ENCODE measurements around the gene FGF12.

DNA sequence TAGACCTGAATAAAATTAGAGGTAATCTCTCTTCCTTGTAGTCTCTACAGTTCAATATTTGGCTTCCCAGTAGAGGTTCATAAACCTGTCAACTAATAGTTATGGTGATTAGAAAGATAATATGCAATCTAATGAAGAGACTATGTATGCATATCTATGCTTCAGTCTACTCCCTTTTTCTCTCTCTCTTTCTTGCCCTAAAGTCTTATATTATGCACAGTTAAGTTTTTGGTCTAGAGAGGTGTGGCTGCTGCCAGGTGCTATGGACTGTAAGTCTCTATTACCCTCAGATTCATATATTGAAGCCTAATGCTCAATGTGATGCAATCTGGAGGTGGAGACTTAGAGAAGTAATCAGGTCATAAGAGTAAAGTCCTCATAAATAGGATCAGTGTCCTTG lies 413.7 kb downstream of the FGF12 start:
- TF ChIP-seq, protein P1, sequence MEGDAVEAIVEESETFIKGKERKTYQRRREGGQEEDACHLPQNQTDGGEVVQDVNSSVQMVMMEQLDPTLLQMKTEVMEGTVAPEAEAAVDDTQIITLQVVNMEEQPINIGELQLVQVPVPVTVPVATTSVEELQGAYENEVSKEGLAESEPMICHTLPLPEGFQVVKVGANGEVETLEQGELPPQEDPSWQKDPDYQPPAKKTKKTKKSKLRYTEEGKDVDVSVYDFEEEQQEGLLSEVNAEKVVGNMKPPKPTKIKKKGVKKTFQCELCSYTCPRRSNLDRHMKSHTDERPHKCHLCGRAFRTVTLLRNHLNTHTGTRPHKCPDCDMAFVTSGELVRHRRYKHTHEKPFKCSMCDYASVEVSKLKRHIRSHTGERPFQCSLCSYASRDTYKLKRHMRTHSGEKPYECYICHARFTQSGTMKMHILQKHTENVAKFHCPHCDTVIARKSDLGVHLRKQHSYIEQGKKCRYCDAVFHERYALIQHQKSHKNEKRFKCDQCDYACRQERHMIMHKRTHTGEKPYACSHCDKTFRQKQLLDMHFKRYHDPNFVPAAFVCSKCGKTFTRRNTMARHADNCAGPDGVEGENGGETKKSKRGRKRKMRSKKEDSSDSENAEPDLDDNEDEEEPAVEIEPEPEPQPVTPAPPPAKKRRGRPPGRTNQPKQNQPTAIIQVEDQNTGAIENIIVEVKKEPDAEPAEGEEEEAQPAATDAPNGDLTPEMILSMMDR (IDR thresholded peaks at IDR 0.05; ENCODE audit: low read length) = no peak
- no peak for TF ChIP-seq EZH2 (IDR thresholded peaks at IDR 0.05; ENCODE audit: borderline replicate concordance, low read length)
